DND-41 (cell line): ENCODE data around the gene LAMA2.

ENCODE experiments used
- EZH2 ChIP-seq: IDR thresholded peaks from 3 replicates; pipeline ENCODE4 v1.6.1; 2012; ENCODE audit warnings: borderline replicate concordance, low read depth, mild to moderate bottlenecking, moderate library complexity, low read length, inconsistent platforms; ENCODE audit not compliant: severe bottlenecking
- TF ChIP-seq, protein P1 (sequence below): IDR thresholded peaks from 2 replicates; pipeline ENCODE4 v1.5.1; 2012; ENCODE audit warnings: borderline replicate concordance, low read length, moderate library complexity, mild to moderate bottlenecking; ENCODE audit not compliant: poor library complexity, severe bottlenecking; ENCODE audit errors: extremely low read depth

DNA sequence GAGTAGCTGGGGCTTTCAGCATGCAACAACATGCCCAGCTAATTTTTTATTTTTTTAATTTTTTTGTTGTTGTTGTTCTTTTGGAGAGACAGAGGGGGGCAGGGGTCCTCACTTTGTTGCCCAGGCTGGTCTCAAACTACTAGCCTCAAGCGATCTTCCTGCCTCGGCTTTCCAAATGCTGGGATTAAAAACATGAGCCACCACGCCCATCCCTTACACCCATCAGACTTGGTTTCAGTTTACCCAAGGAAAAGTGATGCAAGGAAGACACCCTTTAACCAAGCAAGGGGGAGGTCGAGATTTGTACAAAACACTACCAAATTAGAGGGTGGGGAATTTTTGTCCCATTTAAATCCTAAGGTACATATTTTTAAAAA, 616.9 kb downstream of the LAMA2 start:
- TF ChIP-seq EZH2, result no peak
- TF ChIP-seq, protein P1, sequence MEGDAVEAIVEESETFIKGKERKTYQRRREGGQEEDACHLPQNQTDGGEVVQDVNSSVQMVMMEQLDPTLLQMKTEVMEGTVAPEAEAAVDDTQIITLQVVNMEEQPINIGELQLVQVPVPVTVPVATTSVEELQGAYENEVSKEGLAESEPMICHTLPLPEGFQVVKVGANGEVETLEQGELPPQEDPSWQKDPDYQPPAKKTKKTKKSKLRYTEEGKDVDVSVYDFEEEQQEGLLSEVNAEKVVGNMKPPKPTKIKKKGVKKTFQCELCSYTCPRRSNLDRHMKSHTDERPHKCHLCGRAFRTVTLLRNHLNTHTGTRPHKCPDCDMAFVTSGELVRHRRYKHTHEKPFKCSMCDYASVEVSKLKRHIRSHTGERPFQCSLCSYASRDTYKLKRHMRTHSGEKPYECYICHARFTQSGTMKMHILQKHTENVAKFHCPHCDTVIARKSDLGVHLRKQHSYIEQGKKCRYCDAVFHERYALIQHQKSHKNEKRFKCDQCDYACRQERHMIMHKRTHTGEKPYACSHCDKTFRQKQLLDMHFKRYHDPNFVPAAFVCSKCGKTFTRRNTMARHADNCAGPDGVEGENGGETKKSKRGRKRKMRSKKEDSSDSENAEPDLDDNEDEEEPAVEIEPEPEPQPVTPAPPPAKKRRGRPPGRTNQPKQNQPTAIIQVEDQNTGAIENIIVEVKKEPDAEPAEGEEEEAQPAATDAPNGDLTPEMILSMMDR, result no peak
